GDM1 (cell line): ENCODE data around the gene GPHN.
"Not testable (repeated sequence)": the region's sequence is repeated elsewhere in the genome, so short reads cannot be mapped to it uniquely, and the experiment has no call there.

Source experiments
- DNase-seq: peaks from one replicate; lab custom pipeline; 2025; lab: John Stamatoyannopoulos, UW

The GPHN gene

DNA sequence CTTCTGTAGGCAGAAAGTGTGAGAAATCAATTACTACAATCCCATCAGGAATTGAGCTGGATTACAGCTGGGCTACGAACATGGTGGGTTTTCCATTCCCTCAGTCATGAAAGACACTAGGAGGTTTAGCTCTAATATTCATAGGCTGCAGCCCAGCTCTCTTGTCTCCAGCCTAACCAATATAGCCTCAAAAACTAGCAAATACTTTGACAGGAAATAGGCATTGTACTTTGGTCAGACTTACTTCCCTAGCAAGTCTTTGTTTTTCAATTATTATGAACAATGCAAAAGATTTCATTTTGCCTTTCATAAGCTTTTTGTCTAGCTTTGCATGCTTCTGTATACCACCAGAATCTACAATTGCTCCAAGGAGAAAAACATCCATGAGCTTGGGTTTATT is 296.2 kb downstream of the GPHN start:
- DNase-seq, result no peak

DNA sequence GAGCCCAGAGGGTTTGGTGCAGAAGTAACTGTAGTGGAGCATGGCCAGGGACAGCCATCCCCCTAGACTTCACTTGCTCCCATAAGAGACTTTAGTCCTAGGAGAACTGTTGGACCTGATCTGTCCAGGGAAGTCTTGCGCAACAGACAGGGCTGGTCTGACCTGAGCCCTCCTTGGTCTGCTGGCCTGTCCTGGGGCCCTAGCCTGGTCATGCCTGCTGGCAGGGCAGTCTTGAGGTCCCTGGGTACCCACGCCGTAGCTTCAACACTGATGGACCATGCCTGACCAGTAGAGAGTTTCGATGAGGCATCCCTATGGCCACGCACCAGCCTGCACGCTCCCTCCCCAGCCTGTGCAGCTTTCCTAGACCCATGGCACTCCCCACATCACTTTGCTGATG is 305.7 kb downstream of the GPHN start:
- DNase-seq, result no peak

DNA sequence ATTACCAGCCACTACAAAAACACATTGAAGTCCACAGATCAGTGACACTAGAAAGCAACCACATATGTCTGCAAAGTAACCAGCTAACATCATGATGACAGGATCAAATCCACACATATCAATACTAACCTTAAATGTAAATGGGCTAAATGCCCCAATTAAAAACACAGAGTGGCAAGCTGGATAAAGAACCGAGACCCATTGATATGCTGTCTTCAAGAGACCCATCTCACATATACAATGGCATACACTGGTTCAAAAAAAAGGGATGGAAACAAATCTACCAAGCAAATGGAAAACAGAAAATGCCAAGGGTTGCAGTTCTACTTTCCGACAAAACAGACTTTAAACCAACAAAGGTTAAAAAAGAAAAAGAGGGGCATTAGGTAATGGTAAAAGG is 307.7 kb downstream of the GPHN start:
- DNase-seq, result no peak

DNA sequence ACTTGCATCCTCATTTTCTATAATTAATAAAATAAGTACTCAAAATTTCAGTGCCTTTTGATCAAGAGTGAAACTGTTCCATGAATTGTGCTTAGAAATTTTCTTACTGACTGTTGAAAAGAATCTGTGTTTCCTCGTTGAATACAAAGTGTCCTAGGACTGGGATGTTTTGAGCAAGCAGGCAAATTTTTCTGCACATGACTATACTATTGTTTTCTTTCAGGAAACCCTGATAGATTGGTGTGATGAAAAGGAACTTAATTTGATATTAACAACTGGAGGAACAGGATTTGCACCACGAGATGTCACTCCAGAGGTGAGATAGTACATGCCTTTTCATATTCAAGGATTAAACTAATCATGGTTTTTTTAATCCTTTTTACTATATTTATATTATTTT is 316.3 kb downstream of the GPHN start:
- no peak for DNase-seq

DNA sequence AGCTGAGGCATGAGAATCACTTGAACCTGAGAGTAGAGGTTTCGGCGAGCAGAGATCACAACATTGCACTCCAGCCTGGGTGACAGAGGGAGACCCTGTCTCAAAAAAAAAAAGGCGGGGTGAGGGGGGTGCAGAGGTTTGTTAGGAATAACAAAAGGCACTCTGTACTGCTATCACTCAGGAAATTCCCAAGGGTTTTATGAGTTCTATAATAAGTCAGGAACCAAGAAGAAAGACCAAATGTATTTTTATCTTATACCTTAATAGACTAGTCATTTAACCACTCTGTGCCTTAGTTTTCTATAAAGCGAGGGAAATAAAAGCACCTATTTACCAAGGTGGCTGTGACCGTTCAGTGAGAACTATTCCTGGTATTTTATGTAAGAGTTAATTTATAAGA is 319.2 kb downstream of the GPHN start:
- DNase-seq, result no peak

DNA sequence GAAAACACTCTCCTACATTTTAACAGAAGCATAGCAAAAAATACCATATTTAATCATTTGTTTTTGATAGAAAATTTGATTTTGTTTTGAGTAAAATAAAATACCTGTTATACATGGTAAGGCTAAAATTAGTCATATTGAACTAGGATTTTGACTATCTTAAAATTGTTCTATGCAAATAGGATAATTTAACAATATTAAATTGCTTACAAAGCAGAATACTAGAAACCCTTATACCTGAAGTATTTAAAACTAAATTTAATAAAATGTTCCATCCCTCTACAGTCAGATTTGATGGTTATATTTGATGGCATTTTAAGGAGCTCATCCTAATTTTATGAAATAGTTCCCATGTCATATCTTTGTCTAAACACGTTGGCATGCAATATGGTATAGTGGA is 323.2 kb downstream of the GPHN start:
- no peak for DNase-seq

DNA sequence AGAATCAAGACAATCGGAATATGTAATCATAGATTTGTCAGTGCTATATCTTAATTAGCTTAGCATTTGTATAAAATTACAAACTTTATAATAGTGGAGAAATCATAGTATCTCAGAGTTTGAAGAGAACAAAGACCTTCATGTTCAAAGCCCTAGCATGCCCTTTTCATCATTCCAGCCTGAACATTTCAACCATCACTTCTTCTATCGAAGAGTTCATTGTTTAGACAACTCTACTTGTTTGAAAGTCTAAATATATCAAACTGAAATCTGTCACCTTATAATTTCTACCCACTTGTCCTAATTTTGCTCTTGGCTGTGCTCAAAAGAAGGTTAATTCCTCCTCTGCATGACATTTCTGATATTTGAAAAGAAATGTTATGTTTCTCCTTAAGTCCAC is 325.9 kb downstream of the GPHN start:
- no peak for DNase-seq

DNA sequence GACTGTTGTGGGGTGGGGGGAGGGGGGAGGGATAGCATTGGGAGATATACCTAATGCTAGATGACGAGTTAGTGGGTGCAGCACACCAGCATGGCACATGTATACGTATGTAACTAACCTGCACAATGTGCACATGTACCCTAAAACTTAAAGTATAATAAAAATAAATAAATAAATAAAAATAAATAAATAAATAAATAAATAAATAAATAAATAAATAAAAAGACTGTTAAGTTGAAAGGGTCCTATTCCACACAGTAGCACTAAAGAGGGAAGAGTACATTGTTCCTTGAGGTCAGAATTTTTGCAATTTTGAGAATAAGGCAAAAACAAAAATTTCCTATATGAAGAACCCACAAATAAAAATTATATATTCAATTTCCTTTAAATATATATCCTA is 329.5 kb downstream of the GPHN start:
- not testable (repeated sequence) for DNase-seq

DNA sequence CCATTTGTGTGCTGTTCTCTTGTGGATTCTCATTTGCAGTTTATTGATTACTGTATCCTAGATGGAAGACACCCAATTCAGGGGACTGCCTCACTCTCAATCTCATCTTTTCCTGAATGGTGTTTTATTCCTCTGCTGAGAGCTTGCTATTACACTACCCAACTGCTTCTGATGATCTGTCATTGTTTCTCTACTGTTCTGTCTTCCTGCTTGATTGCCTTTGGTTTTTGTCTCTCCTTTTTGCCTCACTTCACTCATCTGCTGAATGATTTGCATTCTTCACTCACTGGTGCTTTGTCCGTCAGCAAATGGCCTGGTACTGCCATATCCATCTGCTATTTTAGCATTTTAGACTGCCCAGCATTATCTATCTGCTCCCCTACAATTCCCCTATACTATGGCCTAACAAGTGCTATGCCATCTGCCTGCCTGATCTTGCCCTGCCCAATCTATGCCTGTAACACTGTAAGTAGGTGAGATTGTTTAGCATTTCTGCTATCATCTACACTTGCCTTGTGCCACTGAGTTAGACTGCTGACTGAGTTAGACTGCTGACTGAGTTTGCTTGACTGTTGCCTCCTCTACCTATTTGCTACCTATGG is 335.1 kb downstream of the GPHN start:
- no peak for DNase-seq

DNA sequence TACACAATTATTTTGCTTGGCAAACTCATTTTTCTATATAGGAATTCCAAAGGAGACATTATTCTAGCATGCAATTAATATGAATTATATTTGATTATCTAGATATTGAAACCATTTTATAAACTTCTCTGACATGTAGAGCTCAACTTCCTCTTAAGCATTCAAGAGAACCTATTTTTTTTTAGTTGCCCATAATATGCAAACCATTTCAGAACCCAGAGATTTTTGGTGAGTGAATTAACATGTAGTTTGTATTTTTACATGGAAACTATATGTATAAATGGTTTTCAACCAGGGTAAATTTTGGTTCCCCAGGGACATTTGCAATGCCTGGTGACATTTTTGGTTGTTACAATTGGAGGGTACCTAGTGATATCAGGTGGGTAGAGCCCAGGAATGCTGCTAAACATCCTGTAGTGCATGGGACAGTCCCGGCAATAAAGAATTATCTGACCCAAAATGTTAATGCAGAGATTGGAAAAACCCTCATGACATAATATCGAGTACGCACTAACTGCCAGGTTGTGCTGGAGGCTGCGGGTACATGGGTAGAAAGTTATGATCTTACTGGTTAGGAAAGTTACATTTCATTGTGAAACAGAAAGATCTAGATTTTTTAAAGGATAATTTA is 342.4 kb downstream of the GPHN start:
- DNase-seq, result no peak

DNA sequence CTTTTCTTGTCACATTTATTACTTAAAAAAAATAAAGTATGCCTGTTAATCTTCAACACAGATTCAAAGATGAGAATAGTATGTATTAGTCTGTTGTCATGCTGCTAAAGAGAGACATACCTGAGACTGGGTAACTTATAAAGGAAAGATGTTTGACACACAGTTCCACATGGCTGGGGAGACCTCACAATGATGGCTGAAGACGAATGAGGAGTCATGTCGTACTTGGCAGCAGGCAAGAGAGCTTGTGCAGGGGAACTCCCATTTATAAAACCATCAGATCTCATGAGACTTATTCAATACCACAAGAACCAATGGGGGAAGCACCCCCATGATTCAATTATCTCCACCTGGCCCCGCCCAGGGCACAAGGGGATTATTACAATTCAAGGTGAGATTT is 345.4 kb downstream of the GPHN start:
- DNase-seq, result no peak

DNA sequence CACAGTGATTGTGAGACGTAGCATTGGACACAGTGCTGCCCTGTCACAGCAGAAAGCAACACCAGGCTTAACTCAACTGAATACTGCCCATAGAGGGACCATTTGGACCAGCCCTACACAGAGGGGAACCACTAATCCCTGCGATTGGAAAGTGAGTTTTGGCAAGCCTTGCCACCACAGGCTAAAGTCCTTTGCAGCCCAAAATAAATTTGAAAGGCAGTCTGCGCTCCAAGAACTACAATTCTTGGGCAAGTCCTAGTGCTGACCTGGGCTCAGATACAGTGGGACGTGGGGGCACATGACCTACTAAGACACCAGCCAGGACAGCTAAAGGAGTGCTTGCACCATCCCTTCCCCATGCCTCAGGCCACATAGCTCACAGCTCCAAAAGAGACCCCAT is 349.9 kb downstream of the GPHN start:
- DNase-seq, result no peak

DNA sequence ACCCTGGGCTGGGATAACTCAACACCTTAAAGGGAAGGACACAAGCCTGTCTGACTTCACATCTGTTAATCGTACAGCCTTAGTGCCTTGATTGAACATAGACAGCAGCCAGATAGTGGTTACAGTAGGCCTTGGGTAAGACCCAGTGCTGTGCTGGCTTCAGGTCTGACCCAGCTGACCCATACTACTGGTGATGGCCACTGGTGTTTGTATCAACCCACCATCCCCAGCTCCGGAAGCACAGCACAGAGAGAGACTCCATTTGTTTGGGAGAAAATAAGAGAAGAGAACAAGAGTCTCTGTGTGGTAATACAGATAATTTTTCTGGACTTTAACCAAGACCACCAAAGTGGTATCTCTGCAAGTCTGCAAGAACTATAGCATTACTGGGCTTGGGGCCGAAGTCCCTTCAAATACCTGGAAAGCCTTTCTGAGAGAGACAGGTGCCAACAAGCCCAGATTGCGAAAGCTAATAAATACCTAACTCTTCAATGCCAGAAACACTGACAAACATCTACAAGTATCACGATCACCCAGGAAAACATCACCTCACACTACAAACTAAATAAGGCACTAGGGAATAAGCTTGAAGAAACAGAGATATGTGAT is 351.2 kb downstream of the GPHN start:
- DNase-seq, result no peak

DNA sequence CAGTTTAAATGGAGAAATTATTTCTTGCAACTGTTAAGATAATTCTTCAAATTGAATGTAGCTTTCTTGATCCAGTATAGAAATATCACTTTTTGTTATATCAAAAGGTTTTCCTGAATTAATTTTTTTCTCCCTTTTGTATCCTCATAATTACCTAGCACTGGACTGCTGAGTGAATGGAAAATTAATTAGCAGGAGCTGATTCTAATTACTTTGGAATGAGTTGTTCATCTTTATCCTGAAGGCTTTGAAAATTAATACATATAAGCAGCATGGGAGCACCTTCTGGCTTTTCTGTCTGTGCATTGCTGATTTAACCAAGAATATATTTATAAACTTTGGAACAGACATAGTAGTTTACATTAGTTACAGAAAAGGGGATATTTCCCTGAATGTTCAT is 373.6 kb downstream of the GPHN start:
- DNase-seq, result no peak

DNA sequence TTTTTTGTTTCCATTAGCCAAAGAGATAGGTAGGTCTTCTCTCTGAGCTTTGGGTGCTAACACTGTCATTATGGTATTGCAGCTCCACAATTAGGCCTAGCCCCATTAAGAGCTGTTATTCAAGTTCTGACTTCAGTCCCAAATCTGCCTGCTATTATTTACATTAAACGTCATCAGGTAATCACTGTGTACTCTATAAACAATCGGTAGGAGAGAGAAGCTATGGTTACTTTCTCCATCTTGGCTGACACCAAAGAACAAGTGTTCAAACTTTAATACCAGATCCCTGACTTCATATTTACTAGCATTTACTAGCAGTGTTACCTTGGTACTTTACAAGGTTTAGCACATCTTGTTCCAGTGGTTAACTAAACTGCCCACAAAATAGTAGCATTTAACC is 376.2 kb downstream of the GPHN start:
- DNase-seq, result no peak

DNA sequence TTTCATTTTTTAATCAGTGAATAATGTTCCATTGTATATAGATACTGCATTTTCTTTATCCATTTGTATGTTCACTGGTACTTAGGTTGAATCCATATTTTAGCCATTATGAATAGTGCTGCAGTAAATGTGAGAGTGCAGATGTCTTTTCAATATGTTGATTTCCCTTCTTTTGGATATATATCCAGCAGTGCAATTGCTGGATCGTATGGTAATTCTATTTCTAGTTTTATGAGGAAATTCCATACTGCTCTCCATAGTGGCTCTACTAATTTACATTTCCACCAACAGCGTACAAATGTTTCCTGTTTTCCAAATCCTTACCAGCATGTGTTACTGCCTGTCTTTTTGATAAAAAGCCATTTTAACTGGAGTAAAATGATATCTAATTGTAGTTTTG is 392.8 kb downstream of the GPHN start:
- DNase-seq, result no peak

DNA sequence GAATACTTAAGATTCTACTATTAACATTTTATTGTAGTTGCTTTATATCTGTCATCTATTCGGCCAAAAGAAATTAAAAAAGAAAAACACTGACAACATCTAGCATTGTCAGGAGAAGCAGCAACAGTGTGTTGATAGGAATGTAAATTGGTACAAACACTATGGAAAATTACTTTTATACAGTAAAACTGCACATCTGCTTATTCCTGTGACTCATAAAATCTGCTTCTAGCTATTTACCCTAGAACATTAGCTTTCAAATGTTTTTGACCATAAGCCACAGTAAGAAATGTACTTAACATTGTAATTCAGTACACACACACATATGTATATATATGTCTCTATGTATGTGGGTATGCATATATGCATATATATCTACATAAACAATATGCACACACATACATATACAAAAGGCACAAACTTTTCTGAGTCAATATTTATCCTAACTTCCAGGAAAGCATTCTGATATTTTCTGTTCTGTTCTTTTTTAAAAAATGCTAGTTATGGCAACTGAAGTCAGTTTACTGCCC is 402.4 kb downstream of the GPHN start:
- no peak for DNase-seq

DNA sequence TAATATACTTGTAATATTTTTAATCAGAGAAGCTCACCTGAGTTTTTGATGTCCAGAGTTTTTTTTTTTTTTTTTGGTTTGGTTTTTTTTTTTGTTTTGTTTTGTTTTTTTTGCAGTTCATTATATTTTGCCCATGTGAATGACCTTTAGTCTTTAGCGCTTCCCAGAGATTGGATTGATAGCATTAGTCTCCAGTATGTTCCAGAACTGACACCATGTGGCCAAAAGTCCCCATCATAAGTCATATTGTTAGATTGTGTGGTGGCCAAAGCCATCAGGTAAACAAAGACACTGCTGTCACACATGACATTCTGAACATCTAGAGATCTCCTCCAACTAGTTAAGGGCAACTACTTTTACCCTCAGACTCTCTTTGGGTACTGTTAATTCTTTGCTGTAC is 408.5 kb downstream of the GPHN start:
- DNase-seq, result no peak

DNA sequence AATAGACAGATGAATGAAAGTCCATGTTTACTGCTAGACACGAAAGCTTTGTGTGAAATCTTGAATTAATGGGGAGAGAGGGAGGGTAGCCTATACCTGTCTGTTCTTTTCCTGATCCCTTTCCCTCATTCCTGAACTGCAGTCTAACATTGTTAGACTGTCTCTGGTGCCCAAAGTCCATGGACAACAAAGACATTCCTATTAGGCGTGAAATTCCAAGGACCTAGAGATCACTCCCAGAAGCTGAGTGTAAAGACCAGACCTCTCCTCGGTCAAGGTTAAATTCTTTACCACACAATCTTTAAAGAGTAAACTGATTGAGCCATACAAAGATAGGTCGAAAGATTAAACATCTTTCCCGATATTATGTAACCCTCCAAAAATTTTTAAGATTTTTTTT is 410.6 kb downstream of the GPHN start:
- no peak for DNase-seq

DNA sequence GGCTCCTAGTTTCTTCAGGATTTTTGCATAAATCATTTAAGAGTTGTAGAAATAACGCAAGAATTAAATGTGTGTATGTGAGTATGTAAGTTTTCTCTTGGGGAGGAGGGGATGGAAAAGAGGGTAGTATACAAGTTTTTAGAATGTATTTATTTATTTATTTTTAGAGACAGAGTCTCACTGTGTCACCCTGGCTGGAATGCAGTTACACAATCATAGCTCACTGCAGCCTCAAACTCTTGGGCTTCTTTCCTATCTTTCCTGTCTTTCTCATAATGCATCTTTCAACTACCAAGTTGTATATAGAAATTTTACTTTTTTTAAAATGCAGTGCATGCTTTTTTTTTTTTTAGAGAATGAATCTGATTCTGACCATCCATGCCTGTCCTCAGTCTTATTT is 412.2 kb downstream of the GPHN start:
- no peak for DNase-seq

DNA sequence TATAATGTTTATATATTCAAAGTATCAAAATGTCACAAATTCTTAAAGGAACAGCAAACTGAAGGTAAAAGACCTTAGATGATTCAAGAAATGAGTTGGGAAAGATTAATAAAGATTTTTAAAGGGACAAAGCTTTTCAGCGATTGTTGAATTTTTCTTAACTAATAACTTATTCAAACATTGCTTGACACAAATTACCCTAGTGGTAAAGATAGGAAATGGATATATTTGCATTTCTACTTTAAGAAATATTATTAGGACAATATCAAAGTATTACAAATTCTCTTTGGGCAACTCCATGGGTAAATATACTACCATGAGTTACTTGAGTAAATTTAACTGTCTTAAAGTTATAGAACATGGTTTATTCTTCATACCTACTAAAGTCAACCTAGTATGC is 415.3 kb downstream of the GPHN start:
- DNase-seq, result no peak

DNA sequence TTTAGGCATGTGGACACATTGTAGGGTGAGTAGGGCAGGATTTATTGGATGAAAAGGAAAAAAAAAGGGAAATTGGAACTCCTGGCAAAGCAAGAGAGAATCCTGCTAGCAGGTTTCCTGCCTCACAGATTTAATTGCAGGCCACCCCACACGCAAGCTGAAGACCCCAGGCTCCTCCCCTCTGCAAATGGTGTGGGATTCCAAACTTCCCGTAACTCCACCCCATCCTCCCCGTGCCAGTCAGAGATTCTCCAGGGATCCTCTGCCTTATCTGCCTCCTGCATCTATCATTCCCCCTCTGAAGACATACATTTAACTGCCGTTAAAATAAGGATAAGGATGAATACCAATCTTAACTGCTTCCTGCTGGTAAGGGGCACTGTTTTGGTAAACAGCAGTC is 431.5 kb downstream of the GPHN start:
- DNase-seq, result no peak

DNA sequence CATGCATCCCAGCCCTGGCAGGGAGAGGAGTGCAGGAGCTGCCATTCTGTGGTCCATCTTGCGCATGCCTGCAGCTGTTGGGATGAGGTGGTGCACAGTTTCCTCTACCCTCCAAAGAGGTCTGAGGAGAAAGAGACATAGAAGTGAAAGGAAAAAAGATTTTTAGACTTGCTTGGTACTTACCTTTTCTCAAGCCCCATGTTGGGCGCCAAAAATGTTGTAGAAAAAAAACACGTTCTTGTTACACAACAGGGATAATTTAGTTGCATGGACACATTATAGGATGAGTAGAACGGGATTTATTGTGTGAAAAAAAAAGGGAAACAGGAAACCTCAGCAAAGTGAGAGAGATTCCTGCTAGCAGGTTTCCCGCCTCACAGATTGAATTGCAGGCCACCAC is 436.9 kb downstream of the GPHN start:
- no peak for DNase-seq

DNA sequence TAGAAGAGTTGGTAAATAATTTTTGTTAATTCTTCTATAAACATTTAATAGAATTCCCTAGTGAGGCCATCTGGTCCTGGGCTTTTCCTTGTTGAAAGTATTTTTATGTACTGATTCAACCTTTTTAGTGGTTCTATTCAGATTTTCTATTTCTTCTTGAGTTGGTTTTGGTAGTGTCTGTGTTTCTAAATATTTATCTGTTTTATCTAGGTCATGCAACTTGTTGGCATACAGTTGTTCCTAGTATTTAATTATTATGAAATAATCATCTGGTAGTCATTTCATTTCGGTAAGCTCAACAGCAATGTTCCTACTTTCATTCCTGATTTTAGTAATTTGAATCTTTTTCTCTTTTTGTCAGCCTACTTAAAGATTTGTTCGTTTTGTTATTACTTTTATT is 447.2 kb downstream of the GPHN start:
- no peak for DNase-seq
